HG03432 (cell line): ENCODE data around the gene CTBP1.
"Not testable (repeated sequence)": the region's sequence is repeated elsewhere in the genome, so short reads cannot be mapped to it uniquely, and the experiment has no call there.

Experiments used
- ATAC-seq: cut with Tn5 transposase; IDR thresholded peaks from one replicate; pipeline ENCODE4 v1.9.1; 2021; ENCODE audit warnings: mild to moderate bottlenecking, moderate library complexity; ENCODE audit not compliant: unreplicated experiment

Gene CTBP1

DNA sequence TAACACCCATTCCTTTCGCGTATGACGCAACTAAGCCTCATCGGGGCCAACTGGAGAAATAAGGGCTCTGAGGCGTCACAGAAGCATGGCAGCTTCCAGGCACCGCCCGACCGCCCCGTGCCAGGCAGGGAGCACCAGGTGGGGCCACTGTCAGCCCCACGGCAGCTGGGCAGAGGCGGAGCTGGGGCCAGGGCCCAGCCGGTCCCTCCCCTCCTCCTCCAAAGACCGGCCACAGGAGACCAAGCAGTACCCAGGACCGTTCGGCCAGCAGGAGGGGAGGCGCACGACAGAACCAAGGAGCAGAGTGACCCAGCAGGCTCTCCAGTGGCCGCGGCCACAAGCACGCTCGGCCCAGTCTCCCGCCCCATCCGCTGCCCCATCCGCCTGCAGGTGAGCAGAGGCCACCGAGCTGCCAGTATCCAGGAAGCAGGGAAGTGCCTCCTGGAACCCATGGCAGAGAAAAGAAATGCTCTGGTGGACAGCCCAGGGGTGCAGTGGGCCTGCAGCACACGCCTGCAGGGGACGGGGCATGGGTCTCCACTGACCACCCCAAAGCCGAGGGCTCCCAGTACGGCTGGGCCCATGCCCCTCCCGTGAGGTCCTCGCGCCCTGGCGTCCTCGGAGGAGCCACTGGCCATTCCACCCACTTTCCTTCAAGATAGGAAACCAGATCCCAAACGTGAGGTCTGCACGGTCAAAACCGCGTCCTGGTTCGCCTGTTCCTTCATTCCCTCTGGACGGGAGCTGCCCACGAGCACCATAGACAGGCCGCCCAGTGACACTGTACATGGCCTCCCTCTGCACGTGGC is 9.6 kb downstream of the CTBP1 start:
- no peak for ATAC-seq

GRCh38 chr4:1238676-1239000 is 10.3 kb downstream of the CTBP1 start:
- ATAC-seq = no peak

GRCh38 chr4:1237981-1238675 is 10.8 kb downstream of the CTBP1 start:
- ATAC-seq = no peak

DNA sequence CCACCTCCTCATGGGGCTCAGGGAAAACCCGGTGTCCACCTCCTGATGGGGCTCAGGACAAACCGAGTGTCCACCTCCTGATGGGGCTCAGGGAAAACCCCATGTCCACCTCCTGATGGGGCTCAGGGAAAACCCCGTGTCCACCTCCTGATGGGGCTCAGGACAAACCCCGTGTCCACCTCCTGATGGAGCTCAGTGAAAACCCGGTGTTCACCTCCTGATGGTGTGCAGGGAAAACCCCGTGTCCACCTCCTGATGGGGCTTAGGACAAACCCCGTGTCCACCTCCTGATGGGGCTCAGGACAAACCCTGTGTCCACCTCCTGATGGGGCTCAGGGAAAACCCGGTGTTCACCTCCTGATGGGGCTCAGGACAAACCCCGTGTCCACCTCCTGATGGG is 11.7 kb downstream of the CTBP1 start:
- not testable (repeated sequence) for ATAC-seq

DNA sequence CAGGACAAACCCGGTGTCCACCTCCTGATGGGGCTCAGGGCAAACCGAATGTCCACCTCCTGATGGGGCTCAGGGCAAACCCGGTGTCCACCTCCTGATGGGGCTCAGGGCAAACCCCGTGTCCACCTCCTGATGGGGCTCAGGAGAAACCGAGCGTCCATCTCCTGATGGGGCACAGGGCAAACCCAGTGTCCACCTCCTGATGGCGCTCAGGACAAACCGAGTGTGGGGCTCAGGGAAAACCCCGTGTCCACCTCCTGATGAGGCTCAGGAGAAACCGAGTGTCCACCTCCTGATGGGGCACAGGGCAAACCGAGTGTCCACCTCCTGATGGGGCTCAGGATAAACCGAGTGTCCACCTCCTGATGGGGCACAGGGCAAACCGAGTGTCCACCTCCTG is 12.1 kb downstream of the CTBP1 start:
- ATAC-seq = not testable (repeated sequence)

GRCh38 chr4:1236103-1236641 is 12.8 kb downstream of the CTBP1 start:
- ATAC-seq = no peak

GRCh38 chr4:1235381-1236102 is 13.4 kb downstream of the CTBP1 start:
- no peak for ATAC-seq

DNA sequence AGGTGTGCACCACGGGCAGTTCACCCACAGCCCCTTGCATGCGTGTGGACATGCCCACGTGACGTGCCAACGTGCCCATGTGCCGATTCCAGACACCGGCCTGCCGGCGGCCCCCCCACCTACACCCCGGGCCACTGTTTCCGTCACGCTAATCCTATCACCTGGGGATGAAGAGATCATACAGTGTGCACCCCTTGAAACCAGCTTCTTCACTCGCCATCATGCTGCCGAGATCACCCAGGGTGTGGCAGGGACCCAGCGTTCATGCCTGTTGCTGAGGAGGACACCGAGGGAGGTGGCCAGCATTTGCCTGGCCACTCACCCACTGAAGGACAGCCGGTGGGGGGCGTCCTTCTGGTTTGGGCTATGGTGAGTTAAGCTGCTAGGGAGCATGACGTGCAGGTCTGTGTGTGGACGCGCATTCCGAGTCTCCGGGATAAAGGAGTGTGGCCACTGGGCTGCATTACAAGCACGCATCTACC is 14.1 kb downstream of the CTBP1 start:
- ATAC-seq = no peak

DNA sequence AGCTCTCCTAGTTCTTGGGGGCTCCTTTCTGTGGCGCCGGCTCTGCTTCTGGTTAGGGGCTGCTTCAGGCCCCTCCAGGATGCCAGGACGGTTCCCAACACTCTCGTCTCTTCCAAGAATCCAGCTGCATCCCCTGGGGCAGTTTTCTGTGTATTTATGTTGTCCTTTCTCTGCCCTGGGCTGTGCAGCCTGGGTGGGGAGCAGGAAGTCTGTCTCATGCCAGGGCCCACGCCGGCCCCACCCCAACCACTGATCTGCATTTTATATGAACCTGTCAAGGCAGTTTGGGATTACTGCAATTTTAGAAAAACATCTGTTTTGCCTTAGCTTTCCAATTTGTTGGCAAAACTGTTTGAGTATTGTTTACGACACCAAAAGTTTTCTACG is 14.6 kb downstream of the CTBP1 start:
- ATAC-seq = no peak

DNA sequence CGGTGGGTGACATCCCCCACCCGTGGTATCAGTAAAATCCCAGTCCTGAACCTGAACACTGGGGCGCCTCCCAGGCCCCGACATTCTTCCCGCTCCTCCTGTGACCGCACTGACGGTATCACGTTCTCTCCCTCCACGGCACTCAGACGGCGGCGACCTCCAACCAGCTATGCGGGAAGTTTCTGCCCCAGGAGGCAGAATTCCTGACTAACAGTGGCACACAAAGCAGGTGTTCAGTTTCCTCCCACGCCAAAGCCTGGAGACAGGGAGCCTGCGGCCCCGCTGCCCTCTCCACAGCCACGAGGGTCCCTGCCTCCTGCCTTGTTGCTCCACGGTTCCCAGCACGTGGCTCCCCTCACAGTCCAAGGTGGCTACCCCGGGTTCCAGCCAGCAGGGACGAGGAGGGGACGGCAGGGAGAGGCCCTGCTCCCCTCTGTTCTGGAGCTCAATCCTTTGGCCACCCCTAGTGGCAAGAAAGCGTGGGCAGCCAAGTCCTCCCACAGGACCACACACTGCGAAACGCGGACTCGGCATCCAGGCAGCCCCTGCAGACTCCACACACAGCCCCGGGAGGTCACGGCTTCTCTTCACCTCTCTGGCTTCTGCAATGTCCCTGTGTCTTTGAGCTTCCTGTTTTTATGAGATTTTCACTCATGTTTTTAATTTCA is 15.2 kb downstream of the CTBP1 start:
- ATAC-seq = no peak

DNA sequence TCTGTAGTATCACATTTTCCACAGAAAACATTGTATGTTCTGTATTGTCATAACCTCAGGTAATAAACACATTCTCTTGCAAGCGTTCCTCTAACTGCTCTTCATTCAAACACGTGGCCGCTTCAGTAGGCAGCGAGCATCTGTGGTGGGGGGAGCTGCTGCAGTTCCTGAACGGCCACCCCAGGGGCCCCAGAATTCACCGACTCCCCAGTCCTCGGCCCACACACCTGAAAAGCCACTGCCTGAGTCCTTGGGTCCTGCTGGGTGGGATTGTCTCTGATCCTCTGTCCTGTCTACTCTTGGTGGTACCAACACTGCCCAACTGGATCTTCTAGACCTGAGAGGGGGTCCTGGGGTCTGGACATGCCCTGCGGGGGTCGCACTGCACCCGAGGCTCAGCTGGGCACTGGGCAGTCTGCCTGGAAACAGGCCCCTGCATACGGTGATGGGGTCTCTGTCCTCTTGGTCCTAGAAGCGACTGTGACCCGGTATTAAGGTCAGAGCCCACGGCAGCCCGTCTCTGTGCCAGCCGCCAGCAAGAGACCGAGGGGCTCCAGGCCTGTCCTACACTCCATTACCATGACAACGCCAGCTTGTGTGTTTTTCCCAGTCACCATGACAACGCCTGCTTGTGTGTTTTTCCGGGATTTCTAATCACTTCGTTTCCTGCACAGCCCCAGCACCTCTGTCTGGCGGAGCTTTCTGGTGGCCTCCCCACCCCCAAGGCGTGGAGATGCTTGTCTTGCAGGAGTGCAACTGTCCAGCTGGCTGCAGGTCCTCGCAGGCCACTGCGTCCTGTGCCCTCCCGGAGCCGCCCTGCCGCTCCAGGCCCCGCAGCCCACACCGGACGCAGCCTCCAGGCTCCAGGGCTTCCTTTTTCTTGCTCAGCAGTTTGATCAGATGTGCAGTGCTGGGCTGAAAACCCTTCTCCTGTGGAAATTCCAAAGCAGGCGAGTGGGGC is 16.0 kb downstream of the CTBP1 start:
- no peak for ATAC-seq

DNA sequence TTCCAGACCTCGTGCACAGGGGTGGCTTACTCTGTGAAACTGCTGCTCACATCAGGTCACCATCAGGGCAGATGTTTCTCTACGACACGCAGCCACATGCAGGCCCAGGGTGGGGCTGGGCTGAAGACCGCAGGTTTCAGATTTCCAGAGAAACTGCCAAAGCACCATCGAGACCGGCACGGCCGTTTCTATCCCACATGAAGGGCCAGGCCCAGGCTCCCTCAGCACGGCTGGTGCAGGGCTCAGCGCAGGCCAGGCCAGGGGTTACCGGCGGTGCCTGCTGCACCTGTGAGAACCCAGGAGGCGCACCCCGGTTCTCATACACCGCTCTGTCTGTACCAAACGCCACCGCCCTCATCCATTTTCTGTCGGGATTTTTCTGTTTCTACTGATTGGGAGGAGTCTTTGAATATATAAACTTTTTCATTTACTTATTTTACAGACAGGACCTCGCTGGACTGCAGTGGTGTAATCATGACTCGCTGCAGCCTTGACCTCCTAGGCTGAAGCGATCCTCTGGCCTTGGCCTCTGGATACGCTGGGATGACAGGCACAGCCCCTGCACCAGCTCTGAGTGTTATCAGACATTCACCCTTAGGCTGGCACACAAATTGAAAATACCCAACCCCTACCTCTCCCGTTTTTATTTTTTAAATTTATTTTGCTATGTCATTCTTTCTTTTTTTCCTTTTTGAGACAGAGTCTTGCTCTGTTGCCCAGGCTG is 17.1 kb downstream of the CTBP1 start:
- no peak for ATAC-seq

- ATAC-seq = no peak
Measured at GRCh38 chr4:1230971-1231636, 17.8 kb downstream of the CTBP1 start.

DNA sequence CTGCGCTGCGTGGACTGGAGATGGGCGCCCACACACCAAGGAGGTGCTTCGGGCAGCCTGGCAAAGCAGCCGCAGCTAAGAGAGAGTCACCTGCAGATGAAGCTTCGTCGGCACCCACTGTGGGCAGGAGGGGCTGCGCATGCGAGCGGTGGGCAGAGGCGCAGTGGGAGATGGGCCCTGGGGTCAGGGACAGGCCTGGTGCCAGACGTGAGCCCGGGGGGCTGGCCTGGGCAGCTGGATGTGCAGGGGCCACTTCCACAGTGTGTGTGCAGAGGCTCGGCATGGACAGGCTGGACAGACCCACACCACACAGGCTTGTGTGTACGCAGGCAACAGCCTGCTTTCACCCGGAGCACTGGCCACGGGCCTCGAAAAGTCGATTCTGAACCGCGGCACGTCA is 18.6 kb downstream of the CTBP1 start:
- ATAC-seq = no peak

DNA sequence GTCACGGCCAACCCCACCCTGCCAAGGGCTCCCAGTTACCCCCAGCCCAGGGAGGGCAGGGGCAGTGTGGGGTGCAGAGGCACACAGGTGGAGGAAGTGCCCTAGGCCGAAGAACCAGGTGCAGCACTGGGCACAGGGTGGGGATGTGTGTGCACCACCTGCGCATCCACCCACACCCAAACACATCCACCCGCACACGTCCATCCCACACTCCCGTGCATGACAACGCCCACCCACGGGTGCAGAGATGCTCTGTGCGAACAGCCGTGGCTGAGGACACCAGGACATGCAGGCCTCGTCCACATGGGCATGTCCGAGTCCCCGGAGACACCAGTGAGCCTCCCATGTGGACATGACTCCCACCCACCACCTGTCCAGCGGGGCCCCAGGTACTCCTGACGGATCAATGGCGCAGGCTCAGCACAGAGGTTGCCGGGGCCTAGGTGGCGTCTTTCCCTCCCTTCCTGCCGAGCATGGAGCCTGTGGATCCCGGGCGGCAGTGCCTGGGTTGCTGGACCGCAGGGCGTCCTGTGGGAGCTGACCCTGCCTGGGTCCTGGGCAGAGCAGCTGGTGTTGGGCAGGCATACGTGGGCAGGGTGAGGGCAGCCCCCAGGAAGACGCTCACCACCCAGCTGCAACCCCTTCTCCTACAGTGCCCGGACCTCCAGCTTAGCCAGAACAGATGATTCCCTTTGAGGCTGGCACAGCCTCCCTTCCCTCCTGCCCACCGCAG is 19.6 kb downstream of the CTBP1 start:
- no peak for ATAC-seq

GRCh38 chr4:1227816-1228215 is 21.1 kb downstream of the CTBP1 start:
- no peak for ATAC-seq

DNA sequence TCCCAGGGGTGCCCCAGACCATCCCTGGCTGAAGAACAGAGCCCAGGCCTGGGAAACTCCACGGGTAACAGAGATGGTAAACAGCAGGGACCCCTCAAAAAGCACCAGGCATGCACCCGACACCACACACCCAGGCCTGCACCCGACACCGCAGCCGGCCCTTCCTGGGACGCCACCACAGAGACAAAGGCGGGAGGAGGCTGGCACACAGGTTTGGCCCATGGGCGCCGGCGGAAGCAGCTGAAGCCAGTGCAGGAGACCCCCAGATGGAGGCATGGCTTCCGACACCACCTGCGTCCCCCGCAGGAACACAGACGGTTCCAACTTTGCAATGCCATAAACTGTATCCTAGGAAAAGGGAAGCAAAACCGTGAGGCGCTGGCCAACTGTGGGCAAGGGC is 22.3 kb downstream of the CTBP1 start:
- no peak for ATAC-seq

DNA sequence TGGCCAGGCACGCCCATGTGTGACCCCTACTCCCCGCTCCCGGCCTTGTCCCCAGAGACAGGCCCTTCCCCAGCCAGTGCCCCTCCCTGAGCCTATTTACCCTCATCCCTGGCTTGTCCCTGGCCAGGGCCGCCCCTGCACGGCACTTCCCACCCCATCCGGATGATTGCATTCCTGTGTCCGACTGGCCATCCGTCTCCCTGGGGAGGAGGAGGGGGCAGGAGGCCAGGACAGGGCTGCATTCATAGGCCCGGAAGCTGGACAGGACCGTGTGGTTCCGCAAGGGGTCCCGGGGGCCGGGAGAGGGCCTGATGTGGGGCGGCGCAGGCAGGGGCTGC is 22.8 kb downstream of the CTBP1 start:
- ATAC-seq = no peak
